HUES6 (cell line): Measurements from ENCODE around the gene LITAF.
"Not testable (repeated sequence)": the region's sequence is repeated elsewhere in the genome, so short reads cannot be mapped to it uniquely, and the experiment has no call there.

ENCODE experiments used
- H3K27ac ChIP-seq: 2 replicates; pipeline ENCODE4 v1.7.0; 2013; ENCODE audit warnings: low read depth, mild to moderate bottlenecking, low read length, inconsistent platforms
- H3K27me3 ChIP-seq: 2 replicates; pipeline ENCODE4 v1.6.1; 2013; ENCODE audit warnings: low read length; ENCODE audit not compliant: control insufficient read depth, insufficient read depth
- H3K36me3 ChIP-seq: 2 replicates; pipeline ENCODE4 v1.6.1; 2013; ENCODE audit warnings: low read length; ENCODE audit not compliant: control insufficient read depth, insufficient read depth
- H3K4me1 ChIP-seq: 2 replicates; pipeline ENCODE4 v1.6.1; 2013; ENCODE audit warnings: low read length; ENCODE audit not compliant: control insufficient read depth, insufficient read depth
- H3K4me3 ChIP-seq: 2 replicates; pipeline ENCODE4 v1.5.1; 2013; ENCODE audit warnings: low read depth, low read length
- H3K9ac ChIP-seq: one replicate; pipeline ENCODE4 v1.6.1; 2013; ENCODE audit warnings: mild to moderate bottlenecking, low read length
- H3K9me3 ChIP-seq: 2 replicates; pipeline ENCODE4 v1.6.1; 2013; ENCODE audit warnings: low read depth, low read length; ENCODE audit not compliant: control insufficient read depth, insufficient read depth

The LITAF gene

GRCh38 chr16:11610121-11610505, 23.4 kb upstream of the LITAF start:
- no peak overlapping the region for H3K4me3 ChIP-seq
- peaks cover 4% of the 10 kb centered on the region; the same call in 1 of the 2 replicates for H3K27me3 ChIP-seq
- no peaks in the 10 kb centered on the region for H3K9me3 ChIP-seq
- H3K9ac ChIP-seq, result no peak overlapping the region
- no peak overlapping the region for H3K27ac ChIP-seq
- peaks cover 27% of the 10 kb centered on the region for H3K4me1 ChIP-seq
- no peaks in the 10 kb centered on the region for H3K36me3 ChIP-seq

DNA sequence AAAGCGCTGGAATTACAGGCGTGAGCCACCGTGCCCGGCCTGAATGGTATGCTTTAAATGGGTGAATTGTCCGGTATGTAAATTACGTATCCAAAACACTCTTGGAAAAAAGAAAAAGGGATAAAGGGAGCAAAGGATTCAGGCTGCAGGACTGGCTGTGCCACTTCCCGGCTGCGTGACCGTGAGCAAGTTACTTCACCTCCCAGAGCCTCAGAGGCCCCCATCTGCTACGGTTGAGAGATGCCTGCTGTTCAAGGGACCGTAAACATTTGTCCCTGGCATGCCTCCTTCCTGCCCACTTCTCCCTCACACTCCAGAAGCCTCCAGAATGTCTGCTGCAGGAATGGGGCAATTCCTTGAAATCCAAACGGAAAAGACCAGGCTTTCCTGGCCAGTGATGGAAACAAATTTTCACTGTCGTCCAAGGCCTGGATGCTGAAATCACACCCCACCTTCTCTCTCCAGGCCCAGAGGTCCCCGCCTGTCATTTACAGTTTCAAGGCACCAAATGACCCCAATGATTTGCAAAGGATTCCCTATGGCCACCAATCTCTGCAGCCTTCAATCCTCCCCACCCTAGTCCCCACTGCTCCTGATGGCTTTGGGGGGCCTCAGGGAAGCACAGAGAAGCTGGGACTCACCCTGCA, 22.9 kb upstream of the LITAF start:
- Histone ChIP-seq H3K9ac (peak overlapping the region; percentile 53), H3K9me3 (no peaks in the 10 kb centered on the region), H3K4me3 (no peak overlapping the region), H3K4me1 (peaks cover 26% of the 10 kb centered on the region), H3K36me3 (no peaks in the 10 kb centered on the region), H3K27ac (no peak overlapping the region), H3K27me3 (peaks cover 4% of the 10 kb centered on the region; the same call in 1 of the 2 replicates)

DNA sequence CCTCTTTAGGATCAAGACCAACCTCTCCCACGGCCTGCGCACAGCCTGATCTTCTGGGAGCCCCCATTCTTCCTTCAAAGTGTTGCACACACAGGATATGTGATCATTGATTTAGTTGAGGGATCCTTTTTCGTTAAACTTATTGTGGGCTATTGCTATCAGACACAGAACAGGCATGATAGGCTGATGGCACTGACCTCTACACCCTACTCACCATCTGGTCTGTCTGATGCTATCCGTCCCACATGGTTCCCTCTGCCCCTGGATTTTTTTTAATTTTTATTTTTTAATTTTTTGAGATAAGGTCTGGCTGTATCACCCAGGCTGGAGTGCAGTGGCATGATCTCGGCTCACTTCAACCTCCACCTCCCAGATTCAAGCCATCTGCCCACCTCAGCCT, 19.2 kb upstream of the LITAF start:
- Histone ChIP-seq H3K4me1 (peaks cover 19% of the 10 kb centered on the region), H3K27me3 (no peaks in the 10 kb centered on the region), H3K4me3 (no peak overlapping the region), H3K9me3 (no peaks in the 10 kb centered on the region), H3K27ac (no peak overlapping the region), H3K36me3 (no peaks in the 10 kb centered on the region), H3K9ac (no peak overlapping the region)

- Histone ChIP-seq H3K4me3 (no peak overlapping the region), H3K4me1 (peaks cover 19% of the 10 kb centered on the region), H3K9me3 (no peaks in the 10 kb centered on the region; the same call in 1 of the 2 replicates), H3K9ac (no peak overlapping the region), H3K36me3 (no peaks in the 10 kb centered on the region), H3K27me3 (no peaks in the 10 kb centered on the region), H3K27ac (no peak overlapping the region)
Measured at GRCh38 chr16:11605564-11605886, 18.8 kb upstream of the LITAF start.

DNA sequence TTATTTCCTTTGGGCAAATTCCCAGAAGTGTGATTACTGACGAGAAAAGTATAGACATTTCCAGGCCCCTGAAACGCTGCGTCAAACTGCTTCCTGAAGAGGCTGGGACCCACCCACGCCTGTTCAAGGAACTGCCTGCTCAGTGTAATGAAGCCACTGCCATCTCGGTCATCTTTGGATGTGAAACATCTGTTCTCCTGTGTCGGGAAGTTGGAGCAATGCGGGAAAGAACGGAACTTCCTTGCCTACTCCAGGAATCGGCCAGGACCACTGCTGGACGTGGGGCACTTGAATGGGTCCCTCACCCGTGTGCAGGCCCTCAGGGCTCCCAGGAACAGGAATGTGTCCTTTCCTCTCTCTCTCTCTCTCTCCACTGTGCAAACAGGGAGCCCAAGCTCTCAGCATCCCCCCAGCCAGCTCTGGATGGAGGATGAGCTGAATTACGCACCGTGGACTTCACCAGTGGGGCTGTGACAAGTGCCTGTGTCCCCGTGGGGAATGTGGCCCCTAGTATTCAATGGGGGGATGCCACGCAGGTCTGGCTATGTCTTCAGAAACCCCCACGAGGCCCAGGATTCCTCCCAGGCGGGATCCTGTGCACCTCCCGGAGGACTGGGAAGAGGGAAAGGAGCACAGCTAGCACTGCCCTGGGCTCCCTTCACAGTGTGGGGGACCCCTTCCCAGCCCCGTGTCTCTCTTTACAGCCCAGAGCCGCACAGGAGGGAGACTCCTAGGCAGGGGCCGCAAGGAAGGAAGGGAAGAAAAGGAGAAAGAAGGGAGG, 18.3 kb upstream of the LITAF start:
- no peak overlapping the region for H3K9ac ChIP-seq
- H3K4me1 ChIP-seq, result peaks cover 19% of the 10 kb centered on the region

DNA sequence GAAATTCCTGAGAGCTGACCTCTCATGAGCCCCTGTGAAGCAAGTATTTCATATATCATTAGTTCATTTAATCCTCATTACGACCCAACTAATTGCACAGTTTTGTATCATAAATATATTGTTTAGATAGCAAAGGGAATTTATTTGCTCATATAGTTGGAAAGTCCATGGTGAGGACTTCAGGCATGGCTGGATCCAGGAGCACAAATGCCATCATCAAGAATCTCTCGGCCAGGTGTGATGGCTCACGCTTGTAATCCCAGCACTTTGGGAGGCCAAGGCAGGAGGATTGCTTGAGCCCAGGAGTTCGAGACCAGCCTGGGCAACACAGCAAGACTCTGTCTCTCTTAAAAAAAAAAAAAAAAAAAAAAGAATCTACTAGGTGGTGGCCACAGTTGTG, 17.6 kb upstream of the LITAF start:
- peaks cover 14% of the 10 kb centered on the region for H3K4me1 ChIP-seq
- not testable (repeated sequence) for H3K36me3 ChIP-seq, H3K4me3 ChIP-seq, H3K9me3 ChIP-seq, H3K27ac ChIP-seq, H3K27me3 ChIP-seq, H3K9ac ChIP-seq

More for the DNA sequence above, 18.3 kb upstream of the LITAF start:
- H3K9me3 ChIP-seq, result no peaks in the 10 kb centered on the region; the same call in 1 of the 2 replicates
- H3K4me3 ChIP-seq, result no peak overlapping the region
- H3K36me3 ChIP-seq, result no peaks in the 10 kb centered on the region
- no peak overlapping the region for H3K27ac ChIP-seq
- H3K27me3 ChIP-seq, result no peaks in the 10 kb centered on the region

GRCh38 chr16:11603331-11603750, 16.6 kb upstream of the LITAF start:
- no peak overlapping the region for H3K9ac ChIP-seq
- H3K4me1 ChIP-seq, result peaks cover 17% of the 10 kb centered on the region
- H3K9me3 ChIP-seq, result no peaks in the 10 kb centered on the region; the same call in 1 of the 2 replicates
- H3K27me3 ChIP-seq, result no peaks in the 10 kb centered on the region
- no peaks in the 10 kb centered on the region for H3K36me3 ChIP-seq
- no peak overlapping the region for H3K27ac ChIP-seq
- H3K4me3 ChIP-seq, result peak overlapping the region; percentile 39

DNA sequence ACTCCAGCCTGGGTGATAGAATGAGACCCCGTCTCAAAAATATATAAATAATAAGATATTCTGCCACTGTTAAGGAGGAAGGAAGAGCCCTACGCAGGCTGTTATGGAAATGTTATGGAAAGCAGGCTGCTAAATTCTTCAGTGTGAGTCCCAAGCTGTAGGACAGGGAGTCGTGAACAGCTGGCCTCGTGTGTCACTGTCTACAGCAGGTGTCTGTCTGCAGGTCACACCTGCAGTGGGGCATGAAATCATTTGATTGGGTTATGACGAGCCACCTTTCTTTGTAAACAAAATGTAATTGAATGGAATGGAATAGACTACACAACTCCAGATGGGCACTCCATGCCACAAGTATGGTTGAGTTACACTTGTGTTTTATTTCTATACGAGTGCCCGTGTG, 15.6 kb upstream of the LITAF start:
- Histone ChIP-seq H3K36me3 (no peaks in the 10 kb centered on the region), H3K9me3 (no peaks in the 10 kb centered on the region; the same call in 1 of the 2 replicates), H3K4me3 (no peak overlapping the region), H3K27me3 (no peaks in the 10 kb centered on the region), H3K27ac (no peak overlapping the region), H3K9ac (no peak overlapping the region), H3K4me1 (peaks cover 25% of the 10 kb centered on the region)

- Histone ChIP-seq H3K4me3 (no peak overlapping the region), H3K27ac (no peak overlapping the region), H3K4me1 (peaks cover 29% of the 10 kb centered on the region), H3K36me3 (no peaks in the 10 kb centered on the region), H3K9ac (no peak overlapping the region), H3K9me3 (no peaks in the 10 kb centered on the region; the same call in 1 of the 2 replicates), H3K27me3 (no peaks in the 10 kb centered on the region)
Measured at GRCh38 chr16:11601911-11602310, 15.2 kb upstream of the LITAF start.

DNA sequence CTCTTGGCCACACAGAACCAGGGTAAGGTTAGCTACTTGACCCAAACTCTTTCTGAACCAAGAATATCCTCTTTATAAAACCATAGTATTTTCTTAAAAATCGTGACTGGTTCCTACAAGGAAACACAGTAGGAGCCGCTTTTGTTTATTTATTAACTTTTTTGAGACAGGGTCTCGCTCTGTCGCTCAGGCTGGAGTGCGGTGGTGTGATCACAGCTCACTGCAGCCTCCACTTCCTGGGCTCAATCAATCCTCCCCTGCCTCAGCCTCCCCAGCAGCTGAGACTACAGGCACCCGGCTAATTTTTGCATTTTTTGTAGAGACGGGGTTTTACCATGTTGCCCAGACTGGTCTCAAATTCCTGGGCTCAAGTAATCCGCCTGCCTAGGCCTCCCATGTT, 14.7 kb upstream of the LITAF start:
- H3K36me3 ChIP-seq, result no peaks in the 10 kb centered on the region
- no peak overlapping the region for H3K27ac ChIP-seq
- no peak overlapping the region for H3K9ac ChIP-seq
- no peak overlapping the region for H3K4me3 ChIP-seq
- no peaks in the 10 kb centered on the region; the same call in 1 of the 2 replicates for H3K9me3 ChIP-seq
- peaks cover 31% of the 10 kb centered on the region for H3K4me1 ChIP-seq
- H3K27me3 ChIP-seq, result no peaks in the 10 kb centered on the region

DNA sequence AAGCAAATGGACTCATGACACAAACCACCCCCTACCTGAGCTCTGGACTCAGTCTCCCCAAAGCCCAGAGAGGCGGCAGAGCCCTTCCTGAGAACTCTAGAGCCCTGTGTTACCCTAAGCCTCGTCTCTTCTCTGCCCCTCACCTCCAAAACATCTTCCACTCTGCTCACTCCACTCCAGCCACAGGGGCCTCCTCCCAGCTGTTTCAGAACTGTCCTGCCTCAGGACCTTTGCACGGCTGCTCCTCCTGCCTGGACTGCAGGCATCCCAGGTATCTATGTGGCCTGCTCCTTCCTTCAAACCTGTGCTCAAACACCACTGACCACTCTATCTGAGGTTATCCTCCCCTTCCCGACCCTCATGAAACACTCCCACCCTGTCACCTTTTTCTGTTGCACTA, 12.9 kb upstream of the LITAF start:
- Histone ChIP-seq H3K27me3 (no peaks in the 10 kb centered on the region), H3K36me3 (no peaks in the 10 kb centered on the region), H3K9ac (no peak overlapping the region), H3K4me1 (peaks cover 40% of the 10 kb centered on the region), H3K27ac (no peak overlapping the region), H3K4me3 (no peak overlapping the region), H3K9me3 (no peaks in the 10 kb centered on the region; the same call in 1 of the 2 replicates)
